Renal pelvis (tissue), 4 donors: ENCODE measurements around the gene CD151. TPM values are rescaled to one million over a fixed set of nuclear protein-coding genes. Genes with fewer than 3 reads are reported as not detected.
A peak's percentile ranks its signal among the peaks of the same experiment; 100 is the strongest.

Source experiments
- DNase-seq: peaks from one replicate; pipeline ENCODE4 v3.0.0-alpha.2; 2013
- polyA plus RNA-seq, 3 donors: library from polyadenylated mRNA; unstranded; fragments of 120-200 nt; gene quantifications; one replicate each; pipeline ENCODE4 v1.2.1, GENCODE V29; 2013; ENCODE audit not compliant: insufficient read length in 3 of 3

Gene CD151
- polyA plus RNA-seq, 3 donors: 207 to 225 (median 220) TPM

DNA sequence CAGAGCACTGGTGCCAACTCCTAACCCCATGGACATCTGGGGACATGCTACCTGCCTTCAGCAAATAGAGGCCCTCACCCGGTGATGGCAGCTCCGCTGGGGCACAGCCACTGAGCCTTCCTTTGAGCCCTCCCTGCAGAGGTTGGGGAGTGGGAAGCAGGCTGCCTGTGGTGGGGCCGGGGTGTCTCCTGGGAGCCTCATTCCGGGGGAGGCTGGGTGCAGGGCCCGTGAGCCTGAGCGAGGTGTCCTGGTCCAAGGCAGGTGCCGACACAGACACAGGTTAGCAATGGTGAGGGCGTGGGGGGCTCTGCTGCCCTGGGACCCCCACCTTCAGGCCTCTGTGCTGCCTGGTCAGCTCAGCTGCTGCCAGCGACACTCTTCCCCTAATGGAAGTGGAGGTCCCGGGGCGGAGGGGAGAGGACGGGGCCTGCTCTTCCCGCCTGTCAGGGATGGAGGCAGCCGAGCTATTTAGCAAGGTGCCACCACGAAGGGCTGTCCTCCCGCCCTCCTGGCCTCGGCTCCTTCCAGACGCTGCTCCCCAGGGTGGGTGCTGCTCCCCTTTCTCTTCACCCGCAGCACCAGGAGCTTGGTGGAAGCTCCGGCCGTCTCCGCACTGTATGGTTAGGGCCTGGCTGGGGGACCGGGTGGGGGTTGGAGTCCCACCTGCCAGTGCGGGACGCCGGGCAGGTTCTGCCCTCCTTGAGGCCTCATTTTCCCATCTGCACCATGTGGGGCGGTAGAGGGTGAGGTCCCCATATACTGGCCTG lies 21.1 kb downstream of the CD151 start:
- DNase-seq: no peak

DNA sequence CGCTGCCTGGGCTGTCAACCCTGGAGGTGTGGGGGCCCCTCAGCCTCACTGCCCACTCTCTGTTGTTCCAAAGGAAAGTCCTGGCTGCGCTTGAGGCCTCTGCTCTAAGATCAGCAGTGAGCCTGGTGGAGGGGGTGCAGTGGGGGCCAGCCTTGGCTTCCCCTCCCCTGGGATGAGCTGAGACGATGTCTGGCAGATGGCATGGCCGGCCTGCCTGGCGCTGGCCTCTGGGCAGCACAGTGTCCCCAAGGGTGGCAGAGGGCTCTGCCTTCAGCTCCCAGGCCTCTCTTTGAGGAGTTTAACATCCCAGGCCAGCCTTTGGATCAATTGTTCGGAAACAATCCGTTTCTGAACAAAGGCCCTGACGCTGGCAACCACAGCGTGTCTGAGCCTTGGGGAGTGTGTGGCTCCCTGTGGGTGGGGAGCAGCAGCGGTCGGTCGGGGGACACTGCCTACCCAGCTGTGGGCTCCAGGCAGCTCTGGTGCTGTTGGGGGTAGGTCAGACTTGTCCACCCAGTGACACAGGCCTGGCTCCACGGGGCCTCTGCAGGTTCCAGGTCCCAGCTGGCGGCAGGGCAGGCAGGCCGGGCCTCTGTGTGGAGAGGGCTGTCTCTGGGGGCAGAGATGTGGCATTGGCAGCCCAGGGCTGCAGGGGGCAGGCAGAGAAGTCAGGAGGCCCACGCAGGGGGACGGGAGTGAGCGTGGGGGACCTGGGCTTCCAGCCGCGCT lies 22.0 kb downstream of the CD151 start:
- no peak for DNase-seq

DNA sequence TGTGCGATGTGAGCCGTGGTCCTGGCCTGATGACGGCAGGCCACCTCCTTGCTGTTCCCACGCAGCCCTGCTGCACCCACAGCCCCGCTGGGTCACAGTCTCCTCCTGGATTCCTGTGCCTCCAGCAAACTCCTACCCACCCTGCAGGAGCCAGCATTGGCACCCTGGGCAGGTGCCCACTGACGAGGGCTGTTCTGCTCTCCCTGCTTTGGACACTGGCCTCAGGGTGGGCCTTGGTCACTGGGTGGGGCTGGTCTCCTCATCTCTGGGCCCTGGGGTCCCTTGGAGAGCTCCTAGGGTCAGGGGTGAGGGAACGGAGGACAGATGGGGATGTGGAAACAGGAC lies 22.6 kb downstream of the CD151 start:
- no peak for DNase-seq

DNA sequence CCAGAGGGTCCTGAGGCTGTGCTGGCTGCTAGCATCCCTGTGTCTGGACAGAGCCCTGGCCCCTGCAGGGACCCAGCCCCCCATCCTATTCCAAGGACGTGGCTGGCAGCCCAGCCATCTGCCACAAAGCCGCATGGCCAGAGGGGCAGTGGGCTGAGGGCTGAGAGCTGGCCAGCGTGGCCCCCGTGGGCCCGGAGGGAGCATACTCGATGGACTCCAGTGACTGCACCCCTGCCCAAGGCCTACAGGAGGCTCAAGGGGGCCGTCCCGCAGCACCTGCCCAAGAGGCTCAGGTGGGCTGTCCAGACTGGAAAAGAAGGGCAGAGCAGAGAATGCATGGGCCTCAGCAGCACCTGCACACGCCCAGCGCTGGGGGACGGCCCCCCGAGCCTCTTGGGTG lies 23.0 kb downstream of the CD151 start:
- DNase-seq: no peak

GRCh38 chr11:856397-856796 lies 23.6 kb downstream of the CD151 start:
- DNase-seq: no peak

- DNase-seq: no peak
Measured at GRCh38 chr11:858053-858761, 25.5 kb downstream of the CD151 start.

GRCh38 chr11:858762-859339 lies 26.1 kb downstream of the CD151 start:
- DNase-seq: no peak

- peak; percentile 69 for DNase-seq
Measured at GRCh38 chr11:859394-860131, 26.8 kb downstream of the CD151 start.

- no peak for DNase-seq
Measured at GRCh38 chr11:860234-861104, 27.7 kb downstream of the CD151 start.

DNA sequence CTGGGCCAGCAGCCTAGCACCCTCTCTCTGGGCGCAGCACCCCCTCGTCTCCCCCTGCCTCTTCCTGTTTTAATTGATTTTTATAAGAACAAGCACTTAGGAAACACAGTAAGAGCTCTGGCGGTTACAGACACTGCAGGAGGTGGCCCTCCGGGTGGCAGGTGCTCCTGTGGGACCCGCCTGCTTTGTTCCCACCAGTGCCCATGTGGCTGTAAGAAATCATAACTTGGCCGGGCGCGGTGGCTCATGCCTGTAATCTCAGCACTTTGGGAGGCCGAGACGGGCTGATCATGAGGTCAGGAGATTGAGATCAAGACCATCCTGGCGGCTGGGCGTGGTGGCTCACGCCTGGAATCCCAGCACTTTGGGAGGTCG lies 28.3 kb downstream of the CD151 start:
- DNase-seq: no peak

DNA sequence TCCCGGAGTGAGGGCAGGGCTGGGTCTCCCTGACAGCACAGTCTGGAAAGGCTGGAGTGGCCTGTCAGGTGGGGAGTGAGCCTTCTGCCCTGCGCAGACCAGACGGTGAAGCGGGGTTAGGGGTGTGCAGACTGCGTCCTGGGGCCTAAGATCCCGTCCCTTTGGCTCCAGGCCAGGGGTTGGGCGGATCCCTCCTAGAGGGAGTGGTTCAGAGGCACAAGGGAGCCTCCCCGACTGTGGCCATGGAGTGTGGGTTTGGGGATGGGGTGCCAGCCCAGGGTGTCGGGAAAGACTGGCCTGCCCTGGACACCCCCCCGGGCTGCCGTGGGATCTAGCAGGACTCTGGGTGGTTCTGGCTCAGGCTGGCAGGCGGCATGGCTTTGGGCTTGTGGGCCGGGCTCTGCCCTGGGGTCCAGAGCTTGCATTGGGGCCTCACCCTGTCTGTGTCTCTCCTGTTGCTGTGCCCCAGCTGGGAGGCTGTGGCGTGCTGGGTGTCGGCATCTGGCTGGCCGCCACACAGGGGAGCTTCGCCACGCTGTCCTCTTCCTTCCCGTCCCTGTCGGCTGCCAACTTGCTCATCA lies 29.4 kb downstream of the CD151 start:
- no peak for DNase-seq

- DNase-seq: no peak
Measured at GRCh38 chr11:862696-863022, 29.9 kb downstream of the CD151 start.

DNA sequence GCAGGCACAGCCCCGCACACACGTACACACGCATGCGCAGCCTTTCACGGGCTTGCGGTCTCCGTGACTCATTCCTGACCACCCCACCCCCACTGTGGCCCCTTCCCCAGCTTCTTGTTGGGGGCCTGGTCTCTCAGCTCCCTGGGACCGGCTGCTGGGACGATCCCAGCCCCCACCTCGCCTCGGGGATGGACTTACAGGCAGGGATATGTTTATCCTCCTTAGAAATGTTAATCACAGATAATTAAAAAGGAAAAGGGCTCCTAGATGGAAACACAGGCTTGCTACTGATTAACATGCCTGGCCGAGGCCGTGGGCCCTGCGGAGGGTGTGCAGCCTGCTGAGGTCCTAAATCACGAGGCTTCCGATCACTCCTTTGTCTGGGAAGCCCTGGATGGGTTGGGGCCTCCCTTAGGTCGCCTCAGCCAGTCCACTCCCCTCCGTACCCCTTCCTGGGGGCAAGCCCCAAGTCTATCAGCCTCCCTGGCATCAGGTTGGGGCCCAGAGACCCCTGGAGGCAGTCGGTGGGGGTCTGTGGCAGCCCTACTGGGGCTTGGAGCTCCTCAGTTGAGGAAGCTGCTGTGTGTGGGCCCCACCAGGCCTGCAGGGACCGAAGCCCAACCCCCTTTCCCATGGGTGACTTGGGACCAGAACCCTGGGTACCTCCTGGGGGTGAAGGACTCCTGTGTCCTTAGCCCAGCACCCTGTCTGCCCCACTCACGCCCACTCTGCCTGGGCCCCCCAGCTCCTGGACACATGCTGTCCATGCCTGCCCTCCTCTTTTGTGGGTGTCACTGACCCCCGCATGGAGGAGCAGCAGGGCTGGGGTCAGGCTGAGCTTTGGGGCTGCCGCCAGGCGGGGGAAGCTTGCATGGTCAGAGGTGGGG lies 30.5 kb downstream of the CD151 start:
- DNase-seq: peak; percentile 55

DNA sequence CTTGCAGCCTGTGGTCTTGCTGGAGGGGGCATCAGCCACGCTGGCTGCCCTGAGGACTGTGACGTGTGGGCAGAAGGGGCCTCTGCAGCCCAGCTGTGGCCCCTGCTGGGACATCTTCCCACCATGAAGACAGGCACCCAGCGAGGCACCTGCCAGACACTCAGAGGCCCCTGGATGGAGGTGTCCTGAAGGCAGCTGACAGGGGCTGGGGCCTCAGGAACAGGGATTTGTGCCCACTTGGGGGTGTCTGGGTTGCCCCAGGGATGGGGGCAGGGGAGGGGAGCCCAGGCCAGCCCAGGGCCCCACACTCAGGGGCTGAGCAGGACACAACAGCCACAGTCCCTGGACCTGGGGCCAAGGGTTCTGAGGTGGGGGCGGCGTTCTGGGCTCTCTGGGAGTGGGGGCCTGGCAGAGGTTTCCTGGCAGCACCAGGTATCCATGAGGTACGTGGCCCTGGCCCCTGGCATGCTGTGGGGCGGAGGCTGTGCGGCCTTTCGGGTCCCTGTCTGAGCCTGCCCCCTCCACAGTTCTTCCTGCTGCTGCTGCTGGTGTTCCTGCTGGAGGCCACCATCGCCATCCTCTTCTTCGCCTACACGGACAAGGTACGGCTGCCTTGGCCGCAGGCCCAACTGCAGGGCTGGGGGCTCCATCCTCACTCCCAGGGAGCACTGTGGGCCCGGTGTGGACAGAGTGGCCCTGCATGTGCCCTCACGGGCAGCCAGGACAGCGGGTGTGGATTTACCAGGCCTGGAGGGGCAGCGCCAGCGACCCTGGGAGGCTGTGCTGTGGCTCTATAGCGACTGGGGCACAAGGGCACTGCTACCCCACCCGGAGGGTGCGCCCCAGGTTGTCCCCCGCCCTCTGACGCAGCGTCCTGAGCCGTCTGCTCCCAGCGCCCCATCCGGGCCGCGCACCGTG lies 31.4 kb downstream of the CD151 start:
- DNase-seq: no peak

GRCh38 chr11:864898-865297 lies 32.1 kb downstream of the CD151 start:
- DNase-seq: no peak

DNA sequence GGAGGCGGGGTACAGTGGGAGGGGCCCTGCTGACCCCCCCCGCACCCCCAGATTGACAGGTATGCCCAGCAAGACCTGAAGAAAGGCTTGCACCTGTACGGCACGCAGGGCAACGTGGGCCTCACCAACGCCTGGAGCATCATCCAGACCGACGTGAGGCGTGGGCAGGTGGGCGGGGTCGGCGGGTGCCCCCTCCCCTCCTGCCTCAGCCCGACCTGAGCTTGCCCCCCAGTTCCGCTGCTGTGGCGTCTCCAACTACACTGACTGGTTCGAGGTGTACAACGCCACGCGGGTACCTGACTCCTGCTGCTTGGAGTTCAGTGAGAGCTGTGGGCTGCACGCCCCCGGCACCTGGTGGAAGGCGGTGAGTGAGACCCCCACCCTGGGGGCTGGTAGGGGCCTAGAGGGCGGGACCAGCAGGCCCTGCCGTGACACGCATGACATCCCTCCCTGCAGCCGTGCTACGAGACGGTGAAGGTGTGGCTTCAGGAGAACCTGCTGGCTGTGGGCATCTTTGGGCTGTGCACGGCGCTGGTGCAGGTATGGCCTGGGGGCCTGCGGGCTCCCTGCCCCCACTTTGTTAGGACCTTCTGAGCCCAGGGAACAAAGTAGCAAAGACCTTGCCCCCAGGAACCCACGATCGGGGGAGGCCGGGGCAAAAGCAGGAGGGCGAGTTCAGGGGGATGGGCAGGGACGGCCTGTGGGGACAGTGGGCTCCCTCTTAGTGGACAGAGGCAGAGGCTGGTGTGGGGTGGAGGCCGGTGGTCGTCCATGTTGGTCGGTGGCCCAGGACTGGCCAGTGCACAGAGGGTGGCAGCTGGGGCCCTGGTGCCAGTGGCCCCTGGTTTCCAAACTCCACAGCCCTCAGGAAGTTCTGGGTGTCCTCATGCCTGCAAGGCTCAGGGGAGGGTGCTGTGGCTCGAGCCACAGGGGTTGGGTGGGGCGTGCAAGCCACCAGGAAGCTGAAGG lies 33.0 kb downstream of the CD151 start:
- no peak for DNase-seq

DNA sequence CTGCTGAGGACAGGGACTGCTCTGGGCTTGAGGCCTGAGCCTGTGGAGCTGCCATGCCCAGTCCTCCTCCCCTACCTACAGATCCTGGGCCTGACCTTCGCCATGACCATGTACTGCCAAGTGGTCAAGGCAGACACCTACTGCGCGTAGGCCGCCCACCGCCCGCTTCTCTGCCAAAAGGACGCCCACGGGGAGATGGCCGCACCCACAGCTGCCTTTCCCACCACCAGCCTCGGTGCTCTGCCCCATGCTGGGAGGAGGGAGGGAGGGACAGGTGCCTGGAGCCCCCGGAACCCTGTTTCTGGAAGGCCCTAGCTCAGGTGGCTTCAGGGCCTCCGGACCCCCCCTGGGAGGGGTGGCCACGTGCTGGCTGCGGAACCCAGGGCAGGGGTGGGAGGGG lies 33.7 kb downstream of the CD151 start:
- no peak for DNase-seq
